Duodenal mucosa (tissue), 2 donors: ENCODE results near the gene NAV2.
"Not testable (repeated sequence)": the region's sequence is repeated elsewhere in the genome, so short reads cannot be mapped to it uniquely, and the experiment has no call there.

Experiments used
- H3K27ac ChIP-seq: one replicate; pipeline ENCODE4 v1.7.0; 2013; ENCODE audit warnings: low read depth, low read length
- H3K27me3 ChIP-seq, 2 donors: one replicate each; pipeline ENCODE4 v1.7.0; 2013; ENCODE audit warnings: low read length in 2 of 2, control low read depth in 1 of 2; ENCODE audit not compliant: insufficient read depth in 2 of 2, control insufficient read depth in 1 of 2
- H3K36me3 ChIP-seq, 2 donors: one replicate each; pipeline ENCODE4 v1.7.0; 2013; ENCODE audit warnings: low read length in 2 of 2, control low read depth in 1 of 2; ENCODE audit not compliant: insufficient read depth in 2 of 2, control insufficient read depth in 1 of 2
- H3K4me1 ChIP-seq, 2 donors: one replicate each; pipeline ENCODE4 v1.7.0; 2013; ENCODE audit warnings: low read length in 2 of 2, control low read depth in 1 of 2; ENCODE audit not compliant: insufficient read depth in 2 of 2, control insufficient read depth in 1 of 2
- H3K4me3 ChIP-seq, 2 donors: one replicate each; pipeline ENCODE4 v1.7.0; 2013; ENCODE audit warnings: low read length in 2 of 2, low read depth in 1 of 2
- H3K9ac ChIP-seq, 2 donors: one replicate each; pipeline ENCODE4 v1.7.0; 2013; ENCODE audit warnings: low read length in 2 of 2, low read depth in 1 of 2
- H3K9me3 ChIP-seq, 2 donors: one replicate each; pipeline ENCODE4 v1.7.0; 2013; ENCODE audit warnings: low read length in 2 of 2, control low read depth in 1 of 2; ENCODE audit not compliant: control insufficient read depth in 1 of 2

Gene NAV2

DNA sequence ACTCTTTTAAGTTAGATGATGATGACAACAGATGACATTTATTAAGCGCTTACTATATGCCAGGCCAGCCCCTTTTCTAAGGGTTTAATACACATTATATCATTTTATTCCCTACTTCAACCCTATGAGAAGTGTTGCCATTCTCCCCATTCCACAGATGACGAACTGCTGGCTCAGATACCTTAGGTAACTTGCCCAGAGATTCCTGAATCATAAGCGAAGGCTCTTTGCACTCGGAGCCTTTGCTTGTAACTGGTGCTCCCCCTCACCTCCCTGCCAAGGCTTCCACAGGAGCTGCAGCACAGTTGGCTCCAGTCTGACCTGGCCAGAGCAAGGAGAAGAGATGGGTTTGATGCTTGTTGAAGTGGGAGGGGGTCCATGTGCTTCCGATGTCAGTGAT lies 404.7 kb downstream of the NAV2 start:
- Histone ChIP-seq H3K36me3 (peaks cover 10 to 28% of the 10 kb centered on the region in 2 donors), H3K9ac (no peak overlapping the region), H3K27ac (no peak overlapping the region), H3K4me1 (peaks cover 6 to 7% of the 10 kb centered on the region in 2 donors), H3K4me3 (no peak overlapping the region), H3K27me3 (no peaks in the 10 kb centered on the region), H3K9me3 (no peaks in the 10 kb centered on the region)

DNA sequence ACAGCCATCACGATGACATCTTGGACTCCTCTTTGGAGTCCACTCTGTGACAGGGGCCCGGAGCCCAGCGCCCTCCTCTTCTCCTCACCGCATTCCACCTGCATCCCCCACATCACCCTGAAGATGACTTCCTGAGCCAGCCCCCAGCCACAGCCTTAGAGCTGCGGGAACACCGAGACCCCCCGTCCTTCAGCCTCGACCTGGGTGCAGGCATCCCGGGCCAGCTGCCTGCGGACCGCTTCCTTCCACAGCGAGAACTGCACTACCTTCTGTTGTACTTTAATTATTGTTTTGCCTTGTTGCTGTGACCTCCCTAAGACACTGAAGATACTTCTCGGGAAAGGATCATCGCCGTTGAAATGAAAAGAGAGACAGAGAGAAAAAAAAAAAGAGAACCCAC lies 405.6 kb downstream of the NAV2 start:
- H3K9ac ChIP-seq: no peak overlapping the region

DNA sequence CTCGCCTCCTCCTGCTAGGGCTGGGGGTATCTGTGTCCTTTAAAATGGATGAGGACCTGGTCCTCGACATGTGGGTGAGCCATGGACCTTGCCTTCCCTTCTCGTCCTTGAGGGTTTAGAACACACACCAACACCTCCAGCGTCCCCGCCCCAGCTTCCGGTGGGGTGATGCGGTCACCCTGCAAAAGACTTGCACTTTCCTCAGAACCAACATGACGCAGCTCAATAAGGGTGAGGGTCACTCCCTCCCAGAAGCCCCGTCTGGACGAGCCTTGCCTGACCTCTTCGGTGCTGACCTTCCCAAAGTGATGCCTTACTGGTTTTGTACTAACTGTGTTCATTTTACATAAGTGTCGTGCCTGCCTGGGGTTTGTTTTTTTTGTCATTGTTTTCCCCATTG lies 406.7 kb downstream of the NAV2 start:
- Histone ChIP-seq H3K4me1 (no peaks in the 10 kb centered on the region), H3K4me3 (no peak overlapping the region), H3K36me3 (peaks cover 8 to 26% of the 10 kb centered on the region in 2 donors), H3K27ac (no peak overlapping the region), H3K27me3 (no peaks in the 10 kb centered on the region), H3K9ac (no peak overlapping the region), H3K9me3 (no peaks in the 10 kb centered on the region)

More for the DNA sequence above, 405.6 kb downstream of the NAV2 start:
- Histone ChIP-seq H3K36me3 (peaks cover 10 to 28% of the 10 kb centered on the region in 2 donors), H3K4me3 (no peak overlapping the region), H3K27me3 (no peaks in the 10 kb centered on the region), H3K4me1 (no peaks in the 10 kb centered on the region), H3K9me3 (no peaks in the 10 kb centered on the region), H3K27ac (no peak overlapping the region)

DNA sequence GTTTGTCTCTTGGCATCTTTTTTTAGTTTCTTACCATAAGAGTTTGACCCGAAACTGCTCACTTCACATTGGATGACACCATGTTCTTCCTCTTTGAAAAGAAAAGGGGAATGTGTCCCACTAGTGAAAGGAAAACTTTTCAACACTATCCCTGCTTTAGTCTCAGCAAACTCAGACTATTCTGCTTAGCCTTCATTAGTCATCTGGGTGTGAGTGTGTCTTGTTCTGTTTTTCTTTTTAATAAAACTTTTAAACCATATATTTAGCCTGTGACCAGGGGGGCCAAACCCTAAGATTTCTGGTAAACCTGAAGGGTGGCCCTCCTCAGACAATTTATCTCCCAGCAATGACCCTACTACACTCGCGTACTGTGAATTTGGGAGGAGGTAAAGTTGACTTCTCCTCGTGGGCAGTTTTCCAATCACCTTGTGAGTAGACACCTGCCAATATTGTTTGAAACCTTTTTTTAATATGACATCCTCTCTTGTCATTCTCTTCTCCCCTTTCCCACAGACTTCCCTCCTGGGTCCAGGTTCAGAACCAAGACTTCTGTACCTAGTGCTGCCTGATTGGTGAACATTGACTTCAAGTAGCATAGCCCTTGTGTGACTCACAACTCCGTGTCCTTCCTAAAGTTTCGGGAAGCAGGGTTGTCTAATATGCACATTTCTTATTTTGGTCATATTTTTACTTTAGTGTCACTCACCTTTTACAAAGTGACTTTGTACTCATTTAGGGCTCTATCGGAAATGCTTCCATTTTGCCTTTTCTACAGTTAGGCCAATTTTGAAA lies 407.7 kb downstream of the NAV2 start:
- H3K36me3 ChIP-seq: peaks cover 5 to 18% of the 10 kb centered on the region in 2 donors
- H3K4me3 ChIP-seq: no peak overlapping the region
- no peaks in the 10 kb centered on the region for H3K9me3 ChIP-seq
- H3K27ac ChIP-seq: no peak overlapping the region
- H3K27me3 ChIP-seq: no peaks in the 10 kb centered on the region
- H3K4me1 ChIP-seq: no peaks in the 10 kb centered on the region
- no peak overlapping the region for H3K9ac ChIP-seq

DNA sequence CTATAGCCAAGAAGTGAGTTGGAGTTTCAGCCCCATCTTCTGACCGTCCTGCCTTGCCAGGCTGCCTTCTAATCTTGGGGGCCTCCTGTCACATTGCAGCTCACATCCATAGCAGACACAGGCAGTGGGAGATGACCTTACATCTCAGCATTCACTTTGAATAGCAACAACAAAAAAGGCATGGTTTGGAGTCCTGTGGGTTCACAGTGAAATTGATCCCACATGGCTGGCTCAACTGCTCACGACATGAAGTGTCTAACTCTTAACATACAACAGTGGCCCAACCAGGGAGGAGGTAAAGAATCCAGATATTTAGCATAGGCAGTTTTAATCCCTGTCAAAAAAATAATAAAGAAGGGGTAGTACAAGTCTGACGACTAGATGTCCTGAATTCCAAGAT lies 409.5 kb downstream of the NAV2 start:
- Histone ChIP-seq H3K4me3 (no peak overlapping the region), H3K27me3 (no peaks in the 10 kb centered on the region), H3K9me3 (no peaks in the 10 kb centered on the region), H3K9ac (no peak overlapping the region), H3K36me3 (peaks cover 5 to 18% of the 10 kb centered on the region in 2 donors), H3K27ac (no peak overlapping the region), H3K4me1 (no peaks in the 10 kb centered on the region)

DNA sequence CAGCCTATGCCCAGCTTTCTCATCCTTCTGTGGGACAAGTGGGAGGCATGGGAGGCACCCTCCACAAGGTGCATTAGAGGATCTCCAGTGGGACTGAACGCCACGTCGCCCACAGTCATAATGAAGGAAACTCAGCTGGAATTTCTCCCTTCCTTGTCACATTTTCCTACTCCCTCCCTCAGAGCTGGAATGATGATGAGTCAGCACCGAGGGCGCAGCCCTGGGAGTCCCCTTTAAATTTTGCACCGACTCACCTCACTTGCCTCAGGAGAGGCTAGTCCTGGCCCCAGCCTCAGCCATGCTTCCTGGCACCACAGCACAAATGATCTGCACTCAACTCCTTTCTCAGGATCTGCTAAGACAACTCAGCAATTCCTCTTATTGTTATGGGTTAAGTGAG lies 413.3 kb downstream of the NAV2 start:
- H3K9me3 ChIP-seq: no peaks in the 10 kb centered on the region
- no peaks in the 10 kb centered on the region for H3K27me3 ChIP-seq
- no peak overlapping the region for H3K4me3 ChIP-seq
- no peak overlapping the region for H3K9ac ChIP-seq
- H3K4me1 ChIP-seq: no peaks in the 10 kb centered on the region
- no peak overlapping the region for H3K27ac ChIP-seq
- no peaks in the 10 kb centered on the region for H3K36me3 ChIP-seq

DNA sequence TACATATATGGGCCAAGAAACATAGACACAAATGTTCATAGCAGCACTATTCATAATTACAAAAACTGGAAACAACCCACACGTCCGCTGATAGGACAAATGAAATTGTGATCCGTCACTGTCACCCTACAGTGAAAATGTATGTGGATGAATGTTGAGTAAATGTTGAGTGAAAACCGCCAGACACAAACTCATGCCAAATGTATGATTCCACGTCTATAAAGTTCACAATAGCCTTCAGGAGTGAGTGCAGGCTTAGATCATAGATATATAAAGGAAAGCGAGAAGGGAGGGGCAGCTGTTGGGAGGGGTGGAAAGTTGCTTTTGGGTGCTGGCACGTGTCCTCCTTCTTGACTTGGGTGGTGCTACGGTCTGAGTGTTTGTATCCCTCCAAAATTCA lies 414.1 kb downstream of the NAV2 start:
- Histone ChIP-seq H3K27ac (no peak overlapping the region), H3K4me1 (peaks cover under 1 to 1% of the 10 kb centered on the region in 2 donors), H3K9me3 (no peaks in the 10 kb centered on the region), H3K9ac (no peak overlapping the region), H3K27me3 (peaks cover 0 to 1% of the 10 kb centered on the region in 2 donors), H3K4me3 (no peak overlapping the region), H3K36me3 (no peaks in the 10 kb centered on the region)

DNA sequence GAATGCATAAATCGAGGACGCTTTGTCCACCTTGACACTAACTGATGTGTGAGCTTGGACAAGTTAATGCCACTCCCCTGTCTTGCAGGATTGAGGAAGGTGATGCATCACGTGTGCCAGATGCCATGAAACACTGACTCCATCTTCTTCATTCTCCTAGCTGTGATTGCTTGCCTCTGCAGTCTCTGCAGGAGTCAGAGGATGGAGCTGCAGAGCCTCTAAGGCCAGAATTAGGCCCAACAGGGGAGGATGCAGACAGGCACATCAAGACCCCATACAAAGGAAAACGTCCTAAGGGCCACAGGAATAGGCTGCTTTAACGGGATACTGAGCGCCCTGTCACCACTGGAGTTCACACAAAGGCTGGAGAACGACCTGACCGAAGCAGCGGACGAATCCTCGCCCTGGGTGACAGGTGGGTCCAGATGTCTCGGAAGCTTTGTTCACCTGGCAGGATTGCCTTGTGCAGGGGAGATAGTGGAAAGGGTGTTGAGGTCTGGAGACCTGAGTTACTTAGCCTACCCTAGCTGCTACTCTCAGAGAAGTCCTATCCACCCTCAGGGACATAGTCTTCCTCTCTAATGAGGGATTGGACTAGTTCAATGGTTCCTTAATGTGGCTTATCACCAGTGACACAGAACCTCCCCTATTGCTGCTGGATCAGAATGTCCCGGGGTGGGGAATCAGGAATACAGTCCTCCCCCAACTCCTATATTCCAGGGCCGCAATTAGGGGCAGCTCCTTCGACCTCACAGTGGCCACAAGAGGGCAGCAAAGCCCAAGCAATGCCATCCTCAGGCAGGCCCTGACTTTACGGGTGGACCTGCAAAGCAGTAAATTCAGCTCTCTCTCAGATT lies 415.3 kb downstream of the NAV2 start:
- no peak overlapping the region for H3K4me3 ChIP-seq
- no peak overlapping the region for H3K27ac ChIP-seq
- no peaks in the 10 kb centered on the region for H3K9me3 ChIP-seq
- H3K27me3 ChIP-seq: peaks cover 6% of the 10 kb centered on the region in 2 donors
- H3K4me1 ChIP-seq: peaks cover 5 to 8% of the 10 kb centered on the region in 2 donors
- no peaks in the 10 kb centered on the region for H3K36me3 ChIP-seq
- no peak overlapping the region for H3K9ac ChIP-seq

DNA sequence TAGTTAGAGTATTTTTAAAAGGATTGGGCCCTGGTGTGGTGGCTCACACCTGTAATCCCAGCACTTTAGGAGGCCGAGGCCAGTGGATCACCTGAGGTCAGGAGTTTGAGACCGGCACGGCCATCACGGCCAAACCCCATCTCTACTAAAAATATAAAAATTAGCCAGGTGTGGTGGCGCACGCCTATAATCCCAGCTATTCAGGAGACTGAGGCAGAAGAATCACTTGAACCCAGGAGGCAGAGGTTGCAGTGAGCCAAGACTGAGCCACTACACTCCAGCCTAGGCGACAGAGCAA lies 415.8 kb downstream of the NAV2 start:
- not testable (repeated sequence) for H3K9me3 ChIP-seq

DNA sequence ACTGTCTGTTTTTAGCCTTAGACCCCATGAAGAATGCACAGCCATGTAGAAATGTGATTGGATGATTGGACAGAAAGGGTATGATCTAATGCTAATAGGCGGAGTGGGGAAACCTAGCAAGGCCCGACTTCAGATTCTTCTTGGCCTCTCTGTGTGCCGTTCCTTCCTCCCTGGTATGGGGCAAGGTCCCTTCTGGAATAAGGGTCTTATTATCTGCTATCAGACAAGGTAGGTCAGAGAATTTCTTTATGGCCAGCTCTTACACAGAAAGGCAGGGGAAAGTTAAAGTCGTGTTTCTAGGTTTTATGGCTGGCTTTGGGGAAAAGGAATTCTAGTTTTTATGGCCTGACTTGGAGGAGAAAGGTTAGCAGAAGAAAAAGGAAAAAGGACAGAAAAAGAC lies 417.0 kb downstream of the NAV2 start:
- peaks cover 6% of the 10 kb centered on the region in 2 donors for H3K27me3 ChIP-seq
- no peaks in the 10 kb centered on the region for H3K36me3 ChIP-seq
- no peaks in the 10 kb centered on the region for H3K9me3 ChIP-seq
- peaks cover 5 to 8% of the 10 kb centered on the region in 2 donors for H3K4me1 ChIP-seq
- no peak overlapping the region for H3K27ac ChIP-seq
- no peak overlapping the region for H3K4me3 ChIP-seq
- H3K9ac ChIP-seq: no peak overlapping the region

More for the DNA sequence above, 415.8 kb downstream of the NAV2 start:
- H3K4me1 ChIP-seq, H3K9ac ChIP-seq, H3K36me3 ChIP-seq, H3K27ac ChIP-seq, H3K4me3 ChIP-seq, H3K27me3 ChIP-seq: not testable (repeated sequence)
